GM23338 (cell line): Measurements from ENCODE around the gene SAMD4A. TPM values are rescaled to one million over a fixed set of nuclear protein-coding genes. Genes with fewer than 3 reads are reported as not detected.

Source experiments
- ATAC-seq: fragments of 200-7000 bp; cut with Tn5 transposase; 3 replicates; pipeline ENCODE4 v1.9.1; 2020
- DNase-seq: peaks from one replicate; pipeline ENCODE4 v3.0.0-alpha.2; 2015; ENCODE audit warnings: low spot score
- H2AFZ ChIP-seq: fragments of 200-600 bp; sonication (generic); 2 replicates; pipeline ENCODE4 v1.8.0; 2016; ENCODE audit warnings: antibody characterized with exemption, mild to moderate bottlenecking, moderate library complexity
- H3F3A ChIP-seq: fragments of 200-600 bp; sonication (generic); replicated peaks from 2 replicates; pipeline ENCODE4 v1.8.0; 2017; ENCODE audit warnings: antibody characterized with exemption, mixed run types, low read depth
- H3K27ac ChIP-seq: fragments of 200-600 bp; sonication (generic); 2 replicates; pipeline ENCODE4 v1.6.1; 2016; ENCODE audit warnings: low read depth
- H3K27me3 ChIP-seq: fragments of 200-600 bp; sonication (generic); 2 replicates; pipeline ENCODE4 v1.8.0; 2016; ENCODE audit warnings: mild to moderate bottlenecking, mixed run types, moderate library complexity; ENCODE audit not compliant: insufficient read depth
- H3K36me3 ChIP-seq: fragments of 200-600 bp; sonication (generic); 2 replicates; pipeline ENCODE4 v1.8.0; 2016; ENCODE audit warnings: mild to moderate bottlenecking; ENCODE audit not compliant: insufficient read depth
- H3K4me1 ChIP-seq: fragments of 200-600 bp; sonication (generic); 2 replicates; pipeline ENCODE4 v1.8.0; 2016; ENCODE audit warnings: mild to moderate bottlenecking, moderate library complexity; ENCODE audit not compliant: insufficient read depth
- H3K4me2 ChIP-seq: fragments of 200-600 bp; sonication (generic); 2 replicates; pipeline ENCODE4 v1.7.1; 2017; ENCODE audit warnings: mixed run types
- H3K4me3 ChIP-seq: fragments of 200-600 bp; sonication (generic); 2 replicates; pipeline ENCODE4 v1.6.1; 2016; ENCODE audit warnings: mixed run types
- H3K79me2 ChIP-seq: fragments of 200-600 bp; sonication (generic); replicated peaks from 2 replicates; pipeline ENCODE4 v1.8.0; 2017; ENCODE audit warnings: mild to moderate bottlenecking; ENCODE audit not compliant: insufficient read depth
- H3K9me2 ChIP-seq: fragments of 200-600 bp; sonication (generic); 2 replicates; pipeline ENCODE4 v1.8.0; 2017; ENCODE audit not compliant: insufficient read depth
- H4K20me1 ChIP-seq: fragments of 200-600 bp; sonication (generic); replicated peaks from 2 replicates; pipeline ENCODE4 v1.8.0; 2017; ENCODE audit warnings: mild to moderate bottlenecking; ENCODE audit not compliant: insufficient read depth
- H3K27ac Mint-ChIP-seq: 2 replicates; pipeline ENCODE4 v1.8.0; 2020; ENCODE audit warnings: inconsistent platforms, mild to moderate bottlenecking, moderate library complexity, mixed read lengths
- H3K27me3 Mint-ChIP-seq: 3 replicates; pipeline ENCODE4 v1.8.0; 2022; ENCODE audit warnings: low read depth, mild to moderate bottlenecking, moderate library complexity, mixed read lengths, inconsistent platforms; ENCODE audit not compliant: insufficient read depth, poor library complexity
- H3K36me3 Mint-ChIP-seq: 3 replicates; pipeline ENCODE4 v1.8.0; 2021; ENCODE audit warnings: low read depth, mild to moderate bottlenecking, inconsistent platforms, moderate library complexity, mixed read lengths
- H3K4me1 Mint-ChIP-seq: 3 replicates; pipeline ENCODE4 v1.8.0; 2020; ENCODE audit warnings: mild to moderate bottlenecking, inconsistent platforms, mixed read lengths
- H3K4me3 Mint-ChIP-seq: 3 replicates; pipeline ENCODE4 v1.8.0; 2021; ENCODE audit warnings: moderate library complexity, mild to moderate bottlenecking, inconsistent platforms, mixed read lengths
- H3K9me3 Mint-ChIP-seq: 3 replicates; pipeline ENCODE4 v1.8.0; 2020; ENCODE audit warnings: moderate library complexity, mild to moderate bottlenecking, inconsistent platforms, mixed read lengths
- CREB1 ChIP-seq: fragments of 250-450 bp; sonication (Bioruptor Pico); IDR thresholded peaks from 2 replicates; pipeline ENCODE4 v1.5.0; 2020; ENCODE audit warnings: low read depth, mild to moderate bottlenecking, moderate library complexity
- EZH2 ChIP-seq: fragments of 200-600 bp; sonication (generic); IDR thresholded peaks from one replicate; pipeline ENCODE4 v1.8.0; 2017; ENCODE audit warnings: antibody characterized with exemption, mild to moderate bottlenecking, low read depth; ENCODE audit not compliant: unreplicated experiment
- EZH2phosphoT487 ChIP-seq: fragments of 200-600 bp; sonication (generic); IDR thresholded peaks from one replicate; pipeline ENCODE4 v1.8.1; 2018; ENCODE audit warnings: antibody characterized with exemption; ENCODE audit not compliant: unreplicated experiment
- JUNB ChIP-seq: IDR thresholded peaks from one replicate; pipeline ENCODE4 v1.6.1; 2016; ENCODE audit warnings: antibody characterized with exemption; ENCODE audit not compliant: unreplicated experiment
- NANOG ChIP-seq: IDR thresholded peaks from 2 replicates; pipeline ENCODE4 v1.6.1; 2016; ENCODE audit warnings: antibody characterized with exemption, borderline replicate concordance
- POLR2AphosphoS5 ChIP-seq: IDR thresholded peaks from 2 replicates; pipeline ENCODE4 v1.6.1; 2016; ENCODE audit warnings: antibody characterized with exemption, low read depth
- STAT1 ChIP-seq: IDR thresholded peaks from one replicate; pipeline ENCODE4 v1.6.1; 2016; ENCODE audit warnings: antibody characterized with exemption; ENCODE audit not compliant: unreplicated experiment
- ZNF331 ChIP-seq: fragments of 250-450 bp; sonication (Bioruptor Pico); IDR thresholded peaks from 2 replicates; pipeline ENCODE4 v1.5.0; 2020; ENCODE audit warnings: low read depth, mild to moderate bottlenecking, moderate library complexity
- polyA plus RNA-seq: library from polyadenylated mRNA; unstranded; fragments of >200 nt; fragmentation: Nextera tagmentation; extraction: Ambion mirVana; gene quantifications from 2 replicates; pipeline ENCODE4 v1.2.1, GENCODE V29; 2016
- total RNA-seq: library from RNA; depleted of rRNA; stranded (reverse); fragments of >200 nt; shearing (Covaris generic); gene quantifications from 2 replicates; pipeline ENCODE4 v1.2.3, GENCODE V29; 2014
- TF ChIP-seq, protein P1 (sequence below), 2 experiments: fragments of 200-600 bp in 1 of 2; sonication (generic) in 1 of 2; conservative IDR thresholded peaks; 2 replicates each; pipeline versions ENCODE4 v1.5.1 to v1.6.1; 2016 to 2017; ENCODE audit warnings: antibody characterized with exemption in 2 of 2, low read depth in 2 of 2, mild to moderate bottlenecking in 2 of 2, moderate library complexity in 1 of 2
- TF ChIP-seq, protein P2 (sequence below): IDR thresholded peaks from 2 replicates; pipeline ENCODE4 v1.6.1; 2016; ENCODE audit warnings: antibody characterized with exemption
- TF ChIP-seq, protein P3 (sequence below): IDR thresholded peaks from one replicate; pipeline ENCODE4 v1.6.1; 2018; ENCODE audit warnings: antibody characterized with exemption; ENCODE audit not compliant: unreplicated experiment

Gene SAMD4A
- total and polyA plus RNA-seq, 2 experiments from 2014 or later = 1.6 to 6.9 TPM

DNA sequence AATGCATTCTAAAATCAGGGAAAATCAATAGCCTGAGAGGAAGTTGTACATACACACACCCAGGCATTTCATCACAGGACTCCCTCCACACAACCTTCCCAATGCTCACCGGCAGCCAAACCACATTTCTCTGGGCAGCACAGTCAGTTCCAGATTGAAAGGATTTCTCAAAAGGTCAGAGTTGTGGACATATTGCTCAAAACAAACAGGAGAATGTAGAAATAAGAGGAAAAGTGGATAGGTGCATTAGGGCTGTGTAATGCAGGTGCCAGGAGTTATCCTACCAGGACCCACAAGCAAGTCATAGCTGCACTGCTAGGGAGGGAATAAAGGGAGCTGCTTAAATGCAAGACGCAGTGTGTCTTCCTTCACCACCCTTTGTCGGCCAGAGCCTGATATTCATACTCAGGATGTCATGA lies 272.8 kb downstream of the SAMD4A start:
- Mint-ChIP-seq H3K27ac (no peak overlapping the region), H3K9me3 (no peaks in the 10 kb centered on the region; the same call in 2 of the 3 replicates), H3K36me3 (peaks cover 6% of the 10 kb centered on the region; the same call in 1 of the 3 replicates), H3K4me1 (peaks cover 5% of the 10 kb centered on the region; the same call in 2 of the 3 replicates), H3K27me3 (peaks cover 5% of the 10 kb centered on the region), H3K4me3 (no peak overlapping the region)
- H3K36me3 ChIP-seq = no peaks in the 10 kb centered on the region
- H3K27me3 ChIP-seq = no peaks in the 10 kb centered on the region
- H3K4me1 ChIP-seq = no peaks in the 10 kb centered on the region
- peaks cover 10% of the 10 kb centered on the region for H3K9me2 ChIP-seq
- no peaks in the 10 kb centered on the region for H4K20me1 ChIP-seq
- no peak overlapping the region for H3K4me3 ChIP-seq
- H3K4me2 ChIP-seq = no peak overlapping the region
- no peaks in the 10 kb centered on the region for H3F3A ChIP-seq
- no peak overlapping the region for H3K27ac ChIP-seq
- H3K79me2 ChIP-seq = no peaks in the 10 kb centered on the region
- DNase-seq (no peak), ATAC-seq (no peak)
- TF ChIP-seq NANOG = no peak
- no peak for TF ChIP-seq EZH2
- TF ChIP-seq, protein P1, sequence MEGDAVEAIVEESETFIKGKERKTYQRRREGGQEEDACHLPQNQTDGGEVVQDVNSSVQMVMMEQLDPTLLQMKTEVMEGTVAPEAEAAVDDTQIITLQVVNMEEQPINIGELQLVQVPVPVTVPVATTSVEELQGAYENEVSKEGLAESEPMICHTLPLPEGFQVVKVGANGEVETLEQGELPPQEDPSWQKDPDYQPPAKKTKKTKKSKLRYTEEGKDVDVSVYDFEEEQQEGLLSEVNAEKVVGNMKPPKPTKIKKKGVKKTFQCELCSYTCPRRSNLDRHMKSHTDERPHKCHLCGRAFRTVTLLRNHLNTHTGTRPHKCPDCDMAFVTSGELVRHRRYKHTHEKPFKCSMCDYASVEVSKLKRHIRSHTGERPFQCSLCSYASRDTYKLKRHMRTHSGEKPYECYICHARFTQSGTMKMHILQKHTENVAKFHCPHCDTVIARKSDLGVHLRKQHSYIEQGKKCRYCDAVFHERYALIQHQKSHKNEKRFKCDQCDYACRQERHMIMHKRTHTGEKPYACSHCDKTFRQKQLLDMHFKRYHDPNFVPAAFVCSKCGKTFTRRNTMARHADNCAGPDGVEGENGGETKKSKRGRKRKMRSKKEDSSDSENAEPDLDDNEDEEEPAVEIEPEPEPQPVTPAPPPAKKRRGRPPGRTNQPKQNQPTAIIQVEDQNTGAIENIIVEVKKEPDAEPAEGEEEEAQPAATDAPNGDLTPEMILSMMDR (conservative IDR thresholded peaks at IDR 0.05; ENCODE audit: low read depth in 2 of 2) = no peak
- no peak for TF ChIP-seq STAT1
- TF ChIP-seq JUNB = no peak
- no peak overlapping the region for H2AFZ ChIP-seq

DNA sequence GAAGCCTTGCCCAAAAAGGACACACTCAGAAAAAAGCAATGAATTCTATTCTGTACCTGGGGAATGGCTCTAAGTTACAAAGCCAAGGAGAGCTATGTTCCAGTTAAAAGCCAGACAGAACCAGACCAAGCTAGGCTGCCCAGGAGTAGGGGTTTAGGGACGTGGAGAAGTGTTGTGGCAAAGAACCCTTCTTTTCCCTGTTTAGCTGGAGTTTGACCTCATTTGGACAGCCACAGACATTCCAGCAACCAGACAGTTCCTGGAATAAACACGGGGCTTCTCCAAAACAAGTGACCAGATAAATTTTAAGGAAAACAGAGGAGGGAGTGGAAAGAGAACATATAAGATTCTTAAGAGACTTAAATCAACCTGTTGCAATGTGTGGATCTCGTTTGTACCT lies 273.4 kb downstream of the SAMD4A start:
- Mint-ChIP-seq H3K9me3 (no peaks in the 10 kb centered on the region; the same call in 2 of the 3 replicates), H3K4me1 (peaks cover 5% of the 10 kb centered on the region; the same call in 2 of the 3 replicates), H3K36me3 (peaks cover 6% of the 10 kb centered on the region; the same call in 1 of the 3 replicates), H3K27me3 (peaks cover 8% of the 10 kb centered on the region), H3K27ac (no peak overlapping the region), H3K4me3 (no peak overlapping the region)
- no peak overlapping the region for H3K4me2 ChIP-seq
- no peaks in the 10 kb centered on the region for H3K79me2 ChIP-seq
- DNase-seq (no peak), ATAC-seq (no peak)
- H3K27me3 ChIP-seq = no peaks in the 10 kb centered on the region
- no peaks in the 10 kb centered on the region for H3K4me1 ChIP-seq
- no peak overlapping the region for H3K4me3 ChIP-seq
- H2AFZ ChIP-seq = no peak overlapping the region
- no peak overlapping the region for H3K27ac ChIP-seq
- H3K9me2 ChIP-seq = peaks cover 10% of the 10 kb centered on the region
- H3K36me3 ChIP-seq = no peaks in the 10 kb centered on the region
- H3F3A ChIP-seq = no peaks in the 10 kb centered on the region
- H4K20me1 ChIP-seq = no peaks in the 10 kb centered on the region
- TF ChIP-seq, protein P2, sequence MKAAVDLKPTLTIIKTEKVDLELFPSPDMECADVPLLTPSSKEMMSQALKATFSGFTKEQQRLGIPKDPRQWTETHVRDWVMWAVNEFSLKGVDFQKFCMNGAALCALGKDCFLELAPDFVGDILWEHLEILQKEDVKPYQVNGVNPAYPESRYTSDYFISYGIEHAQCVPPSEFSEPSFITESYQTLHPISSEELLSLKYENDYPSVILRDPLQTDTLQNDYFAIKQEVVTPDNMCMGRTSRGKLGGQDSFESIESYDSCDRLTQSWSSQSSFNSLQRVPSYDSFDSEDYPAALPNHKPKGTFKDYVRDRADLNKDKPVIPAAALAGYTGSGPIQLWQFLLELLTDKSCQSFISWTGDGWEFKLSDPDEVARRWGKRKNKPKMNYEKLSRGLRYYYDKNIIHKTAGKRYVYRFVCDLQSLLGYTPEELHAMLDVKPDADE = no peak
- TF ChIP-seq, protein P1 (conservative IDR thresholded peaks at IDR 0.05; ENCODE audit: low read depth in 2 of 2) = no peak
- TF ChIP-seq ZNF331 (CRISPR knock-in tag) = no peak
- TF ChIP-seq EZH2phosphoT487 = no peak
- TF ChIP-seq POLR2AphosphoS5 = no peak
- TF ChIP-seq NANOG = no peak
- no peak for TF ChIP-seq STAT1
- TF ChIP-seq, protein P3, sequence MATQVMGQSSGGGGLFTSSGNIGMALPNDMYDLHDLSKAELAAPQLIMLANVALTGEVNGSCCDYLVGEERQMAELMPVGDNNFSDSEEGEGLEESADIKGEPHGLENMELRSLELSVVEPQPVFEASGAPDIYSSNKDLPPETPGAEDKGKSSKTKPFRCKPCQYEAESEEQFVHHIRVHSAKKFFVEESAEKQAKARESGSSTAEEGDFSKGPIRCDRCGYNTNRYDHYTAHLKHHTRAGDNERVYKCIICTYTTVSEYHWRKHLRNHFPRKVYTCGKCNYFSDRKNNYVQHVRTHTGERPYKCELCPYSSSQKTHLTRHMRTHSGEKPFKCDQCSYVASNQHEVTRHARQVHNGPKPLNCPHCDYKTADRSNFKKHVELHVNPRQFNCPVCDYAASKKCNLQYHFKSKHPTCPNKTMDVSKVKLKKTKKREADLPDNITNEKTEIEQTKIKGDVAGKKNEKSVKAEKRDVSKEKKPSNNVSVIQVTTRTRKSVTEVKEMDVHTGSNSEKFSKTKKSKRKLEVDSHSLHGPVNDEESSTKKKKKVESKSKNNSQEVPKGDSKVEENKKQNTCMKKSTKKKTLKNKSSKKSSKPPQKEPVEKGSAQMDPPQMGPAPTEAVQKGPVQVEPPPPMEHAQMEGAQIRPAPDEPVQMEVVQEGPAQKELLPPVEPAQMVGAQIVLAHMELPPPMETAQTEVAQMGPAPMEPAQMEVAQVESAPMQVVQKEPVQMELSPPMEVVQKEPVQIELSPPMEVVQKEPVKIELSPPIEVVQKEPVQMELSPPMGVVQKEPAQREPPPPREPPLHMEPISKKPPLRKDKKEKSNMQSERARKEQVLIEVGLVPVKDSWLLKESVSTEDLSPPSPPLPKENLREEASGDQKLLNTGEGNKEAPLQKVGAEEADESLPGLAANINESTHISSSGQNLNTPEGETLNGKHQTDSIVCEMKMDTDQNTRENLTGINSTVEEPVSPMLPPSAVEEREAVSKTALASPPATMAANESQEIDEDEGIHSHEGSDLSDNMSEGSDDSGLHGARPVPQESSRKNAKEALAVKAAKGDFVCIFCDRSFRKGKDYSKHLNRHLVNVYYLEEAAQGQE = no peak
- TF ChIP-seq JUNB = no peak
- no peak for TF ChIP-seq CREB1 (CRISPR knock-in tag)
